Activated CD4-positive, alpha-beta T cell treated with anti-CD3 and anti-CD28 coated beads for 36 hours (primary cell): ENCODE results near the gene HOXD8. TPM values are rescaled to one million over a fixed set of nuclear protein-coding genes. Genes with fewer than 3 reads are reported as not detected.

ENCODE experiments used
- ATAC-seq: fragments of 200-7000 bp; cut with Tn5 transposase; one replicate; pipeline ENCODE4 v1.10.0; 2021; ENCODE audit warnings: mild to moderate bottlenecking, moderate library complexity
- CTCF ChIA-PET: fragments of 350-600 bp; sonication (Branson Sonifier 250); formaldehyde crosslinking; loops from one replicate; lab custom pipeline; 2021; ENCODE audit warnings: antibody characterized with exemption; lab: Charles Lee
- POLR2A ChIA-PET: fragments of 350-600 bp; sonication (Branson Sonifier 250); formaldehyde crosslinking; loops from one replicate; lab custom pipeline; 2021; ENCODE audit warnings: antibody characterized with exemption, inconsistent platforms; lab: Charles Lee
- DNase-seq: peaks from one replicate; pipeline ENCODE4 v3.0.0-alpha.2; 2020
- H3K27ac Mint-ChIP-seq: one replicate; pipeline ENCODE4 v1.8.0; 2021; ENCODE audit warnings: mixed read lengths
- H3K27me3 Mint-ChIP-seq: one replicate; pipeline ENCODE4 v1.8.0; 2021; ENCODE audit warnings: mixed read lengths
- H3K36me3 Mint-ChIP-seq: one replicate; pipeline ENCODE4 v1.8.0; 2021; ENCODE audit warnings: low read depth, mixed read lengths
- H3K4me1 Mint-ChIP-seq: one replicate; pipeline ENCODE4 v1.8.0; 2021; ENCODE audit warnings: mixed read lengths
- H3K4me3 Mint-ChIP-seq: one replicate; pipeline ENCODE4 v1.8.0; 2021; ENCODE audit warnings: mild to moderate bottlenecking, moderate library complexity, mixed read lengths
- H3K9me3 Mint-ChIP-seq: one replicate; pipeline ENCODE4 v1.8.0; 2021; ENCODE audit warnings: low read depth, mixed read lengths
- intact Hi-C, 2 experiments: fragments of 100-400 bp; cut with DNase I in 1 of 2; cut with micrococcal nuclease in 1 of 2; formaldehyde crosslinking; loops; one replicate each; pipeline versions ENCODE4 v1.14.2 to v1.15.1; 2022 to 2024; cut with DNase I, micrococcal nuclease
- total RNA-seq, 2 experiments: library from RNA; stranded (reverse); gene quantifications; one replicate each; pipeline ENCODE4 v1.2.3, GENCODE V29; 2021

Gene HOXD8
- total RNA-seq, 2 experiments from 2014 or later = not detected

DNA sequence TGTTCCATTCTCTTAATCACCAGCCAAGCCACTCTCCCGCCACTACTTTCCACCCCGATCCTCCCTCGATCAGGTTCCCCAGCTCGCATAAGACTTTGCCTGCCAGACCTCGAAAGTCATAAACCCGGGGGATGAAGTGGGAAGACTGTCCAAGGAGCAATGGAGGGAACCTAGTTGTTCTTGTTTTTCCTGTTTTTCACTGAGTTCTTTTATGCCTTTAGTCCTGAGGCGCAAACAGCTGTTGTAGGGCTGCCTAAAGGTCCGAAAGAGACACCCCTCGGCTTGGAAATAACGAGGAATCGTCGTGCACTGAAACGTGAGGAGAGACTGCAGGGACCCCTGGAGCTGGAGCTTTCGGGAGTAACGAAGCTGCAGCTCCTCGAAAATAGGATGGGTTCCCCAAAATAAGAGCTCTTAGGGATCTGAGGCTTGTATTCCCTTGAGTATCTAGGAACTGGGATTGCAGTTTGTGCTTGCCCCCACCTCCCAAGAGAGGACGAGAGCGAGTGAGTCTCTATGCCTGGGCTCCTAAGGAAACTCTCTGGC, 31.6 kb upstream of the HOXD8 start:
- ATAC-seq (no peak), DNase-seq (no peak)
- Mint-ChIP-seq H3K36me3 (no peaks in the 10 kb centered on the region), H3K27me3 (peaks cover 83% of the 10 kb centered on the region), H3K9me3 (no peaks in the 10 kb centered on the region), H3K27ac (no peak overlapping the region), H3K4me1 (peaks cover 27% of the 10 kb centered on the region), H3K4me3 (peak overlapping the region; percentile 50)
- POLR2A ChIA-PET = interaction anchor here (0.5 to 0.7 kb wide), 2 partner anchors 1085 to 1872 kb away, joined by 3 read pairs; no protein-coding TSS in a partner anchor
- intact Hi-C loops = loop anchor here (1.0 to 10.0 kb wide), 10 partner anchors 96 to 1396 kb away; partner anchors contain the start of gene LNPK (in 1 of the 2)
- CTCF ChIA-PET = interaction anchor here (0.6 to 4.7 kb wide), 27 partner anchors 10 to 1374 kb away, joined by 3 to 86 read pairs (median 4); no protein-coding TSS in a partner anchor

DNA sequence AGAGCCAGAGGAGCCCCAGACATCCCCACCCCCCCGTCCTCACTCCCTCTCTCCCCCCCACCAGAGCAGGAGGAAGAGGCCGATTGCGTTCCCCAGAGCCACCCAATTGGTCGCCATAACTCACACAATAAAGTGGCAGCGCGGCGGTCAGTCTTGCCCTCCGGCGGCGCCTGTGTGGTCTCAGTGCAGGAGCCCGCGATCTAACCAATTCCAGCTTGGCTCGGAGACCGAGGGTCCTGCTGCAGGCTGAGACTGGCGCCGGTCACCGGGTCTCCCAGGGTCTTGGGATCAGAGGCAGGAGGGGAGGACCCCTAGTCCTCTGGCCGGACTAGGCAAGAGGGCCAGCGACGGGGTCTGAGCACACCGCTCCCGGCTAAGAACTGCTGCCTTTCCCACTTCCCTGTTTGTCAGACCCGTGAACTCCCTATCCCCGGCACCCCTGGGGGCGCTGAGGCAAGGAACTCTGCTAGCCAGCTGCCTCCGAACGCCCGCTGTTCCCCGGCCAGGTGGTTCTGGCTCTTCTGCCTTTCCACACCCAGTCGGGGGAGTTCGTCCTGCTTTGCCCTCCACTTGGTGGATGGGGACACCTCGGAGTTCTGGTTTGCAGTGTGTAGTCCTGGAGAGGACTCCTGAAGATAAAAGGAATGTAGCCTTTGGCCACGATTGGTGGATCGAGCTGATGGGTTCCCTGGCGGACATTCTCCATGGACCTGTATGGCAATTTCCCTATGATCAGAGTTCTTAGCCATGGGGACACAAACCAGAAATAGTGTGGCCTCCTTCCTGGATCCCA, 30.9 kb upstream of the HOXD8 start:
- POLR2A ChIA-PET = no interaction called here
- CTCF ChIA-PET = interaction anchor here (0.6 to 4.7 kb wide), 16 partner anchors 10 to 932 kb away, joined by 3 to 86 read pairs (median 4); partner anchors contain the start of gene HOXD10
- ATAC-seq (no peak), DNase-seq (no peak)
- Mint-ChIP-seq H3K4me3 (no peak overlapping the region), H3K27ac (no peak overlapping the region), H3K36me3 (no peaks in the 10 kb centered on the region), H3K4me1 (peaks cover 22% of the 10 kb centered on the region), H3K9me3 (no peaks in the 10 kb centered on the region), H3K27me3 (peaks cover 83% of the 10 kb centered on the region)
- intact Hi-C loops = loop anchor here (1.0 to 10.0 kb wide), 5 partner anchors 16 to 1396 kb away; partner anchors contain the start of gene LNPK (in 1 of the 2)

DNA sequence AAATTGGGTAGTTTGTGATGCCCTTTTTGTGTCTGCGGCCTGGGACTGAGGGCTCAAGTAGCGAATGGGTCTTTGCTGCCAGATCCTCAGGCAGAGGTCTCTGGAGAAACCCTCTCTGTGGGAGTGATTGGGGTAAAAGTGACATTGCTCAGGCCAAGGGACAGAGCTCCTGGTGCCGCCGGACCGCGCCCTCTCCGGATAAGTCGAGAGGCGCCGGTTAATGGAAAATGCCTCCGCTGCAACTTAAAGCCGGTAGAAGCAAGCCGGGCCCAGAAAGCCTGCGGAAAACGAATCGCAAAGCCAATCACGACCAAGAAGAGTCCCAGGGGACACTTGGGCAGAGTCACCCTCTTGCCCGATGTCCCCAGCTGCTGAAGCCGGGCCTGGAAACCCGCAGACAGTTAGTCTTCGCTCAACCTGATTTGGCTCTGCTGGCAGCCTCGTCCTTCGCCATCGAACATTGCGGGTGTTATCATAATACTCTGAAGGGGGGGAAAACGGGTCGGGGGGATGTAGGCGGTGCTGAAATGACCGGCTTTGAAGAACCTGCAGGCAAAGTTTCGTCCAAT, 30.3 kb upstream of the HOXD8 start:
- Mint-ChIP-seq H3K4me1 (peaks cover 19% of the 10 kb centered on the region), H3K36me3 (no peaks in the 10 kb centered on the region), H3K27ac (no peak overlapping the region), H3K4me3 (no peak overlapping the region), H3K27me3 (peaks cover 83% of the 10 kb centered on the region), H3K9me3 (no peaks in the 10 kb centered on the region)
- intact Hi-C loops = loop anchor here (1.0 to 10.0 kb wide), 5 partner anchors 17 to 1397 kb away; partner anchors contain the start of gene LNPK (in 1 of the 2)
- no peak for ATAC-seq
- CTCF ChIA-PET = interaction anchor here (0.7 to 4.7 kb wide), 2 partner anchors 17 to 410 kb away, joined by 4 to 86 read pairs; partner anchors contain the start of gene HOXD10
- DNase-seq = no peak
- POLR2A ChIA-PET = no interaction called here

DNA sequence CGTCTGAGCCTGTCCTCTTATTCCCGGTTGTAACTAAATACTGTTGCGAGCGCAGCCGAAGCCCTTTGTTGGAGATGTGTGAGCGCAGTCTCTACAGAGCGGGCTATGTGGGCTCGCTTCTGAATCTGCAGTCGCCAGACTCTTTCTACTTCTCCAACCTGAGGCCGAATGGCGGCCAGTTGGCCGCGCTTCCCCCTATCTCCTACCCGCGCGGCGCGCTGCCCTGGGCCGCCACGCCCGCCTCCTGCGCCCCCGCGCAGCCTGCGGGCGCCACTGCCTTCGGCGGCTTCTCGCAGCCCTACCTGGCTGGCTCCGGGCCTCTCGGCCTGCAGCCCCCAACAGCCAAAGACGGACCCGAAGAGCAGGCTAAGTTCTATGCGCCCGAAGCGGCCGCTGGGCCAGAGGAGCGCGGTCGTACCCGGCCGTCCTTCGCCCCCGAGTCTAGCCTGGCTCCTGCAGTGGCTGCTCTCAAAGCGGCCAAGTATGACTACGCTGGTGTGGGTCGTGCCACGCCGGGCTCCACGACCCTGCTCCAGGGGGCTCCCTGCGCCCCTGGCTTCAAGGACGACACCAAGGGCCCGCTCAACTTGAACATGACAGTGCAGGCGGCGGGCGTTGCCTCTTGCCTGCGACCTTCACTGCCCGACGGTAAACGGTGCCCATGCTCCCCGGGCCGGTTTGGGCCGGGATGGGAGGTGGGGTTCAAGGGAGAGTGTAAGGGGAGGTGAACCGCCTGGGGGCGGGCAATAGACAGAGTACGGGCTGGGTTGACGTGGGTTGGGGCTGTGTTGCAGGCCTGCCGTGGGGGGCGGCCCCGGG, 29.6 kb upstream of the HOXD8 start, which contains the start of gene HOXD12:
Gene HOXD12, plus strand, starts transcription at position 68 of the 819 bp plus-strand sequence. Its CDS starts 7 bp downstream, at position 75.
- H3K27ac Mint-ChIP-seq = no peak within 1 kb of the TSS
- H3K27me3 Mint-ChIP-seq = peaks cover 82% of the 10 kb centered on the region
- H3K9me3 Mint-ChIP-seq = no peaks in the 10 kb centered on the region
- intact Hi-C loops = loop anchor here (1.0 to 10.0 kb wide), 5 partner anchors 18 to 1398 kb away; partner anchors contain the start of gene LNPK (in 1 of the 2)
- ChIA-PET POLR2A (no interaction called here), CTCF (interaction anchor here (4.7 kb wide), 1 partner anchor 411 kb away, joined by 86 read pairs; no protein-coding TSS in a partner anchor)
- peaks cover 25% of the 10 kb centered on the region for H3K4me1 Mint-ChIP-seq
- no peak within 1 kb of the TSS for H3K4me3 Mint-ChIP-seq
- DNase-seq = no peak
- H3K36me3 Mint-ChIP-seq = no peaks in the 10 kb centered on the region
- ATAC-seq = no peak

DNA sequence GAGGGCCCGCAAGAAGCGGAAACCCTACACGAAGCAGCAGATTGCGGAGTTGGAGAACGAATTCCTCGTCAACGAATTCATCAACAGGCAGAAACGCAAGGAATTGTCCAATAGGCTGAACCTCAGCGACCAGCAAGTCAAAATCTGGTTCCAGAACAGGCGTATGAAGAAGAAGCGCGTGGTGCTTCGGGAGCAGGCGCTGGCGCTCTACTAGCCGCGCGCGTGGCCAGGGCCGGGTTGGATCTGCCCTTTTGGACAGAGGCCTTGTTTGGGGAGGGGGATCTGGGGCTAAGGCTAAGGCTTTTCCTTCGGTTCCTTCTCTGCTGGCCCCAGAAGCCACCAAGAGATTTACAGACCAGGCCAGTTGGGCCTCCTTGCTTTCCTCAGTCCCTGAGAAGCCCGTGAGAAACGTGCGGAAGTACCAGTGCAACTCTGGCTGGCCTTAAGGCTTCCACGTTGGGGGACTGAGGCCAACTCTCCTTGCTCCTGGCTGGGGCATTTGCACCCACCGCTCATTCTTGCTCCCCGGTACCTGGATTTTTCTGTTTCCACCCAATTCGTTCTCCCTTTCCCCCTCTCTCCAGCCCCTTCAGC, 28.9 kb upstream of the HOXD8 start:
- Mint-ChIP-seq H3K4me1 (peaks cover 27% of the 10 kb centered on the region), H3K9me3 (no peaks in the 10 kb centered on the region), H3K36me3 (no peaks in the 10 kb centered on the region), H3K27ac (no peak overlapping the region), H3K27me3 (peaks cover 82% of the 10 kb centered on the region), H3K4me3 (no peak overlapping the region)
- ChIA-PET CTCF (interaction anchor here (1.3 kb wide), 1 partner anchor 20 kb away, joined by 3 read pairs; no protein-coding TSS in a partner anchor), POLR2A (no interaction called here)
- intact Hi-C loops = no loop called here
- ATAC-seq = no peak
- DNase-seq = no peak

DNA sequence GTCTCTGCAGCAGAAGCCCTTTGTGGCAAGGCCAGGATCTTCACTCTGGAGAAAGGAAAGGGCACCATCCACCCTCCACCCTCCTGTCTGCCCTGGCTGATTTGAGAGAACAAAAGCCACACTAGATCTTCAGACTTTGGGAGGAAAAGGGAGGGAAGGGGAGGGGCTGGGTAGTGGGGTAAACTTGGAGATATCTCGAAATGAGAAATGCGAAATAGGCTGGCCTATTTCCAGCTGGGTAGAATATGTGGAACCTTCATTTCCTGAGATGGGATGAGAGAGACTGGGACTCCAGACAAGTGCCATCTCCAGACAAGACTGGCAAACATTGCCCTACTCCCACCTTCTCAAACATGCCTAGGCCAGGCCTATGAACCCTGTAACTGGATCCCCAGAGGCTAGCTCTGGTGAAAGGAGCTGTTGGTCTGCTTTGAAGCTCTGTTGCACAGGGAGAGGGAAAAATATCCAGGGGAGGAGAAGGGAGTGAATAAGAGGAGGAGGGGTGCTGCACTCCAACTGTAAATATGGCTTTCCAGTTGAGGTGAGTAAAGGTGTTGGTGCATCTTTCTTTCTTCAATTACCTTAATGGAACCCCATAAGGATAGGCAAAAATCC, 28.2 kb upstream of the HOXD8 start:
- intact Hi-C loops = no loop called here
- Mint-ChIP-seq H3K9me3 (no peaks in the 10 kb centered on the region), H3K27me3 (peaks cover 84% of the 10 kb centered on the region), H3K27ac (no peak overlapping the region), H3K36me3 (no peaks in the 10 kb centered on the region), H3K4me3 (no peak overlapping the region), H3K4me1 (peaks cover 32% of the 10 kb centered on the region)
- ChIA-PET CTCF (interaction anchor here (0.6 to 1.5 kb wide), 5 partner anchors 10 to 83 kb away, joined by 3 to 5 read pairs (median 3); no protein-coding TSS in a partner anchor), POLR2A (no interaction called here)
- no peak for ATAC-seq
- DNase-seq = no peak

DNA sequence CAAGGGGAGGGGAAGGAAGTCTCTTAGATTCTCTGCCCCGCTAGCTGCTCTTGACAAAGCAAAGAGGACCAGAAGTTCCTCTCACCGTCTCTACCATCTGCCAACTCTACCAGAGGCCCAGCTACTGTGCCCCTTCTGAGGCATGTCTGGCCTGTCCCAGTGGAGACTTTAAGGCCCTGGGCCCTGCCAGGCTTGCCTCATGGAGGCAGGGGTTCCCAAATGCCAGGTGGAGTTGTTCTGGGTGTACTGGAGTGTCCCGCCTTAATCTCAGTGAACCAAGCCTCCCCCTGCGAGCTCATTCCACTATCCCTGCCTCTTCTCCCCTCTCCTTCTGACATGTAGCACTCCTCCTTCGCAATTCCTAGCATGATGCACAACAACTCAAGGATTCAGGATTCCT, 27.7 kb upstream of the HOXD8 start:
- peaks cover 28% of the 10 kb centered on the region for H3K4me1 Mint-ChIP-seq

DNA sequence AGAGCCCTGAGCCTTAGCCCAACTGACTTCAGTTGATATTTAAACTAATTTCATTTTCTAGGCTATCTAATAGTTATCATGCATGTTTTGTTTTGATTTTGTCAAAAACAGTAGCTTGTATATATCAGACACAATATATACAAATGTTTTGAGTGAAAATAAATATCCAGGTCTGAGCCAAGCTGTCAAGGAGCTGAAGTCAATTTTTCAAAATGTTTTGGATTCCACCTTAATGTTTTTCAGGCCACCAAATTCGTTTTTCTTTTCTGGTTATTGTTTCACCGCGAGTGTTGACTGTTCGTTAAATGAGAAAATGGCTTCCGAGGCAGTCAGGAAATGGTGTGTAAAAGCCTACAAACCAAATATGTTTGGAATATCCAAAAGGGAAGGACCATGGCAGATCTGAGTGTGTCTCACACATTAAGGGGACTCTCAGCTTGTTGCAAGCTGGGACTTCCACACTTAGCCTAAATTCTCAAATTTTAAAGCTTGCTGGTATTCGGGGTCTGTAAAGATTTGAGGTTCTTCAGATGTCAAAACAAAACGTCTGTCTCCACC, 27.1 kb upstream of the HOXD8 start:
- H3K9me3 Mint-ChIP-seq = no peaks in the 10 kb centered on the region
- peaks cover 80% of the 10 kb centered on the region for H3K27me3 Mint-ChIP-seq
- ATAC-seq (no peak), DNase-seq (no peak)
- ChIA-PET CTCF (interaction anchor here (0.6 to 1.5 kb wide), 9 partner anchors 8 to 1404 kb away, joined by 3 to 6 read pairs (median 3); no protein-coding TSS in a partner anchor), POLR2A (no interaction called here)
- H3K27ac Mint-ChIP-seq = no peak overlapping the region
- H3K36me3 Mint-ChIP-seq = no peaks in the 10 kb centered on the region
- peaks cover 26% of the 10 kb centered on the region for H3K4me1 Mint-ChIP-seq
- H3K4me3 Mint-ChIP-seq = no peak overlapping the region
- intact Hi-C loops = no loop called here

More for the DNA sequence above, 27.7 kb upstream of the HOXD8 start:
- Mint-ChIP-seq H3K4me3 (no peak overlapping the region), H3K9me3 (no peaks in the 10 kb centered on the region), H3K27ac (no peak overlapping the region), H3K27me3 (peaks cover 81% of the 10 kb centered on the region), H3K36me3 (no peaks in the 10 kb centered on the region)
- POLR2A ChIA-PET = no interaction called here
- intact Hi-C loops = no loop called here
- ATAC-seq (no peak), DNase-seq (no peak)
- CTCF ChIA-PET = interaction anchor here (0.8 to 1.5 kb wide), 7 partner anchors 9 to 734 kb away, joined by 3 to 5 read pairs (median 3); no protein-coding TSS in a partner anchor

DNA sequence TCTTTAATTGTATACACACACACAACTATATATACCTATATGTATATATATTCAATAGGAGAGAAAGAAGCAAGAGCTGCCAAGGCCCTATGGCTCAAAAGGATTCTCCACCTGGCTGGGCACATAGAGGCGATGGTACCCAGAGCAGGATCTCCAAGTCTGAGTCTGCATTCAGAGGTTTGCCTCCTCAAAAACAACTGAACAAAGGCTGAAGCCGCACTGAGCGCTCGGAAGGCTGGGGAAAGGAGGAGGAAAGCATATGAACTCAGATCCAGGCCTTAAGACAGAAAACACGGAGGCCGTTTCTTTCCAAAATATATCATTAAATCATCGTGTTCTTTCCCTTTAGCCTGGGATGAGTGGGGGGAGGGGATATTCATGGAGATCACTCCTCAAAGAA, 26.3 kb upstream of the HOXD8 start:
- ChIA-PET POLR2A (no interaction called here), CTCF (interaction anchor here (0.6 to 1.5 kb wide), 6 partner anchors 12 to 1404 kb away, joined by 3 to 6 read pairs (median 3); no protein-coding TSS in a partner anchor)
- Mint-ChIP-seq H3K27ac (no peak overlapping the region), H3K27me3 (peaks cover 74% of the 10 kb centered on the region), H3K9me3 (no peaks in the 10 kb centered on the region), H3K4me1 (peaks cover 18% of the 10 kb centered on the region), H3K36me3 (no peaks in the 10 kb centered on the region), H3K4me3 (no peak overlapping the region)
- DNase-seq (no peak), ATAC-seq (no peak)
- intact Hi-C loops = no loop called here
